ENCODE results near the gene DNAL4.

DNA sequence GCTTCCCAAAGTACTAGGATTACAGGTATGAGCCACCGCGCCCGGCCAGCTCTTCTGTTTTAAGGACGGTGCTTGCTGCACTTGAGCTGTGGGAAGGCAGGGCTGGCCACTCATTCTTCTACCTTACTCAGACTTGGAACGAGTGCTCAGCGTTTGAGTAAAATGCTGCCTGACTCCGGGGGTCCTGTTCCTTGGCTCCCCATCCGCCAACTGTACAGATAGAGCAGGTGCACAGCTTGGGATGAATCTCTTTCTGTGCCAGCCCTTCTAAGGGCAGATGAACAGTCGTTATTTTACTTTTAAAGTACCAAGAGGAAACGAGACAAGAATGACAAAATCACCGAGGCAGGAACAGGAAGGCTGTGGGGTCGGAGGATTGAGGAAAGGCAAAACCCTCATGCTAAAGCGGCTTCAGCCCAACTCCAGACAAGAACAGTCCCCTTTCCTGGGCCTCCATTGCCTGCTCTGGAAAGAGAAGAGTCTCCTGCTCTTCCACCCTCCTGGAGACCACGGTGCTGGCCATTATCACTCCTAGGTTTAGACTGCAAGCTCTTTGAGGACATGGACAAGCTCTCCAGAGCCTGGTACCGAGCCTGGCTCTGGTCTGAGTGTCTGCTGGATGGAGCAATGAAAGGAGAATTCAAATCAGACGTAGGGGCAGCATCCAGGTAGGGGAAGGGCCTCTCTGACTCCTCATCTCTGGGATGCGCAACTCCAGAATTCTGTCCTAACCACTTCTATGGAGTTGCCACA is 37.1 kb downstream of the DNAL4 start:
- TF ChIP-seq, protein P1, sequence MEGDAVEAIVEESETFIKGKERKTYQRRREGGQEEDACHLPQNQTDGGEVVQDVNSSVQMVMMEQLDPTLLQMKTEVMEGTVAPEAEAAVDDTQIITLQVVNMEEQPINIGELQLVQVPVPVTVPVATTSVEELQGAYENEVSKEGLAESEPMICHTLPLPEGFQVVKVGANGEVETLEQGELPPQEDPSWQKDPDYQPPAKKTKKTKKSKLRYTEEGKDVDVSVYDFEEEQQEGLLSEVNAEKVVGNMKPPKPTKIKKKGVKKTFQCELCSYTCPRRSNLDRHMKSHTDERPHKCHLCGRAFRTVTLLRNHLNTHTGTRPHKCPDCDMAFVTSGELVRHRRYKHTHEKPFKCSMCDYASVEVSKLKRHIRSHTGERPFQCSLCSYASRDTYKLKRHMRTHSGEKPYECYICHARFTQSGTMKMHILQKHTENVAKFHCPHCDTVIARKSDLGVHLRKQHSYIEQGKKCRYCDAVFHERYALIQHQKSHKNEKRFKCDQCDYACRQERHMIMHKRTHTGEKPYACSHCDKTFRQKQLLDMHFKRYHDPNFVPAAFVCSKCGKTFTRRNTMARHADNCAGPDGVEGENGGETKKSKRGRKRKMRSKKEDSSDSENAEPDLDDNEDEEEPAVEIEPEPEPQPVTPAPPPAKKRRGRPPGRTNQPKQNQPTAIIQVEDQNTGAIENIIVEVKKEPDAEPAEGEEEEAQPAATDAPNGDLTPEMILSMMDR (IDR thresholded peaks at IDR 0.05), result no peak
- TF ChIP-seq POLR2A (IDR thresholded peaks at IDR 0.05), result no peak

Measured in vagina (tissue), 2 donors.